HepG2 (cell line): ENCODE results near the gene TMEM225B. TPM values are rescaled to one million over a fixed set of nuclear protein-coding genes. Genes with fewer than 3 reads are reported as not detected.

ENCODE experiments used
- ARNTL ChIP-seq: sonication (generic); formaldehyde crosslinking; IDR thresholded peaks from 2 replicates; pipeline ENCODE4 v1.4.0; 2020; ENCODE audit warnings: mild to moderate bottlenecking, missing genetic modification reagents
- DZIP1 ChIP-seq: sonication (generic); formaldehyde crosslinking; IDR thresholded peaks from 2 replicates; pipeline ENCODE4 v1.5.0; 2020; ENCODE audit warnings: mild to moderate bottlenecking, missing genetic modification reagents
- ERF ChIP-seq: IDR thresholded peaks from 2 replicates; pipeline ENCODE4 v1.6.1; 2018; ENCODE audit warnings: missing biosample characterization, missing genetic modification reagents
- FOXO4 ChIP-seq: sonication (generic); formaldehyde crosslinking; conservative IDR thresholded peaks from 2 replicates; pipeline ENCODE4 v1.8.1; 2023; ENCODE audit warnings: missing genetic modification reagents
- HINFP ChIP-seq: sonication (generic); formaldehyde crosslinking; IDR thresholded peaks from 2 replicates; pipeline ENCODE4 v1.4.0; 2020; ENCODE audit warnings: low read depth, mild to moderate bottlenecking, missing genetic modification reagents
- LCORL ChIP-seq, 2 experiments: fragments of 450-650 bp in 1 of 2; sonication (generic) in 1 of 2; formaldehyde crosslinking in 1 of 2; IDR thresholded peaks; 2 replicates each; pipeline versions ENCODE4 v1.5.0 to v1.6.1; 2017 to 2020; ENCODE audit warnings: antibody characterized with exemption in 1 of 2, missing genetic modification reagents in 1 of 2
- MBNL3 ChIP-seq: fragments of 250-450 bp; sonication (Bioruptor Pico); conservative IDR thresholded peaks from 2 replicates; pipeline ENCODE4 v1.8.0; 2022; ENCODE audit warnings: mild to moderate bottlenecking, inconsistent platforms
- MEIS2 ChIP-seq: sonication (generic); formaldehyde crosslinking; IDR thresholded peaks from 2 replicates; pipeline ENCODE4 v1.9.0; 2021; ENCODE audit warnings: mild to moderate bottlenecking, missing genetic modification reagents
- MTF2 ChIP-seq: sonication (generic); formaldehyde crosslinking; IDR thresholded peaks from 2 replicates; pipeline ENCODE4 v1.5.0; 2020; ENCODE audit warnings: missing genetic modification reagents, borderline replicate concordance
- RFXAP ChIP-seq: sonication (generic); formaldehyde crosslinking; IDR thresholded peaks from 2 replicates; pipeline ENCODE4 v1.4.0; 2020; ENCODE audit warnings: missing genetic modification reagents, borderline replicate concordance
- RNF219 ChIP-seq: sonication (generic); formaldehyde crosslinking; IDR thresholded peaks from 2 replicates; pipeline ENCODE4 v1.5.0; 2020; ENCODE audit warnings: mild to moderate bottlenecking, missing genetic modification reagents
- TP53 ChIP-seq: sonication (generic); formaldehyde crosslinking; conservative IDR thresholded peaks from 2 replicates; pipeline ENCODE4 v1.4.0; 2020; ENCODE audit warnings: missing genetic modification reagents
- ZNF329 ChIP-seq: sonication (generic); formaldehyde crosslinking; IDR thresholded peaks from 2 replicates; pipeline ENCODE4 v1.9.0; 2021; ENCODE audit warnings: low read depth, mild to moderate bottlenecking, missing genetic modification reagents
- ZNF451 ChIP-seq: sonication (generic); formaldehyde crosslinking; IDR thresholded peaks from 2 replicates; pipeline ENCODE4 v1.5.0; 2020; ENCODE audit warnings: mild to moderate bottlenecking, missing genetic modification reagents
- ZNF468 ChIP-seq: sonication (generic); formaldehyde crosslinking; IDR thresholded peaks from 2 replicates; pipeline ENCODE4 v1.8.0; 2022; ENCODE audit warnings: mild to moderate bottlenecking, moderate library complexity, missing genetic modification reagents
- ZNF512B ChIP-seq: sonication (generic); formaldehyde crosslinking; IDR thresholded peaks from 2 replicates; pipeline ENCODE4 v1.5.1; 2020; ENCODE audit warnings: missing genetic modification reagents, mild to moderate bottlenecking, borderline replicate concordance
- ZNF788 ChIP-seq: sonication (generic); formaldehyde crosslinking; IDR thresholded peaks from 2 replicates; pipeline ENCODE4 v1.5.0; 2020; ENCODE audit warnings: mild to moderate bottlenecking, missing genetic modification reagents, borderline replicate concordance
- polyA plus RNA-seq, 8 experiments: library from polyadenylated mRNA; depleted of rRNA in 3 of 8; stranded (reverse) in 7 of 8; unstranded in 1 of 8; fragments of >200 nt; fragmentation: Illumina TruSeq in 4 of 8; extraction: Trizol in 4 of 8; gene quantifications; 2 replicates each; pipeline versions ENCODE4 v1.2.1 to v1.2.3, GENCODE V29; 2011 to 2016; ENCODE audit warnings: low read depth in 4 of 8, missing spikeins in 1 of 8, mixed read lengths in 1 of 8; ENCODE audit not compliant: insufficient read depth in 1 of 8
- total RNA-seq, 5 experiments: library from RNA; depleted of rRNA; stranded (reverse); fragments of >200 nt; fragmentation: Illumina TruSeq; extraction: Trizol; gene quantifications; 2 replicates each; pipeline ENCODE4 v1.2.3, GENCODE V29; 2016; ENCODE audit warnings: low read depth in 1 of 5

The TMEM225B gene
- total and polyA plus RNA-seq, 2 of the 13 experiments (the other 11 are each of a cell fraction or from before 2014, with no cell fraction given): 0.78 to 0.95 TPM

GRCh38 chr7:99551767-99552463 lies 46.2 kb upstream of the TMEM225B start, which contains the start of gene FAM200A (continued):
- TF ChIP-seq MEIS2 (no peak), RFXAP (CRISPR knock-in tag) (0 out of 2 replicates have a peak, but pooled peaks have one; percentile 40), MBNL3 (CRISPR knock-in tag) (no peak), RNF219 (no peak), ZNF451 (peak; percentile 63; the same call in 1 of the 2 replicates), DZIP1 (CRISPR knock-in tag) (0 out of 2 replicates have a peak, but pooled peaks have one; percentile 29), HINFP (CRISPR knock-in tag) (no peak; the same call in 1 of the 2 replicates), TP53 (CRISPR knock-in tag) (no peak), ZNF788 (CRISPR knock-in tag) (peak; percentile 63; the same call in 1 of the 2 replicates), FOXO4 (CRISPR knock-in tag) (no peak), ZNF468 (CRISPR knock-in tag) (no peak), ARNTL (CRISPR knock-in tag) (no peak), MTF2 (CRISPR knock-in tag) (peak; percentile 33; the same call in 1 of the 2 replicates), LCORL (IDR thresholded peaks at IDR 0.05) (no peak), LCORL (CRISPR knock-in tag; IDR thresholded peaks at IDR 0.05) (no peak; the same call in 1 of the 2 replicates), ZNF512B (CRISPR knock-in tag) (no peak), ERF (CRISPR knock-in tag) (peak; percentile 78; the same call in 1 of the 2 replicates), ZNF329 (CRISPR knock-in tag) (0 out of 2 replicates have a peak, but pooled peaks have one; percentile 70)
